K562 treated with DMSO at 1 percent for 12 hours (cell line): ENCODE measurements around the gene DEFB118. TPM values are rescaled to one million over a fixed set of nuclear protein-coding genes. Genes with fewer than 3 reads are reported as not detected.

Experiments used
- total RNA-seq: library from RNA; unstranded; fragments of 300-600 nt; gene quantifications from 2 replicates; pipeline ENCODE4 v1.2.3, GENCODE V29; 2022; ENCODE audit not compliant: insufficient read depth

DEFB118 gene
- not detected in 2 replicates for total RNA-seq

GRCh38 chr20:31368301-31368700 is at the start of gene DEFB118:
Gene DEFB118, plus strand, starts transcription at chr20:31368601. Its CDS starts 50 bp downstream, at chr20:31368651.

GRCh38 chr20:31390490-31390889 is 22.1 kb downstream of the DEFB118 start, which contains the start of gene DEFB119:
Gene DEFB119, minus strand, starts transcription at chr20:31390590. Its CDS starts 107 bp downstream, at chr20:31390483.

GRCh38 chr20:31406115-31406514 is 37.7 kb downstream of the DEFB118 start, which contains the start of gene DEFB121:
Gene DEFB121, minus strand, starts transcription at chr20:31406215. Its CDS starts 63 bp downstream, at chr20:31406152.

Other genes starting within 250 kb of the DEFB118 start
- gene DEFB115, start 110.9 kb upstream of the DEFB118 start, total RNA-seq, result not detected in 2 replicates
- gene DEFB116, start 60.0 kb upstream of the DEFB118 start, total RNA-seq, result not detected in 2 replicates
- not detected in 2 replicates for gene DEFB119, start 22.0 kb downstream of the DEFB118 start, total RNA-seq
- not detected in 2 replicates for gene DEFB121, start 37.6 kb downstream of the DEFB118 start, total RNA-seq
- not detected in 2 replicates for gene DEFB123, start 72.0 kb downstream of the DEFB118 start, total RNA-seq
- gene DEFB124, start 106.5 kb downstream of the DEFB118 start, total RNA-seq, result not detected in 2 replicates
- not detected in 2 replicates for gene REM1, start 106.7 kb downstream of the DEFB118 start, total RNA-seq
- 130 and 166 TPM in 2 replicates for gene HM13, start 145.8 kb downstream of the DEFB118 start, total RNA-seq
- 356 and 417 TPM in 2 replicates for gene ID1, start 236.7 kb downstream of the DEFB118 start, total RNA-seq